Duodenal mucosa (tissue), 2 donors: ENCODE measurements around the gene SPTBN5.

ENCODE experiments used
- H3K27ac ChIP-seq: one replicate; pipeline ENCODE4 v1.7.0; 2013; ENCODE audit warnings: low read depth, low read length
- H3K27me3 ChIP-seq, 2 donors: one replicate each; pipeline ENCODE4 v1.7.0; 2013; ENCODE audit warnings: low read length in 2 of 2, control low read depth in 1 of 2; ENCODE audit not compliant: insufficient read depth in 2 of 2, control insufficient read depth in 1 of 2
- H3K36me3 ChIP-seq, 2 donors: one replicate each; pipeline ENCODE4 v1.7.0; 2013; ENCODE audit warnings: low read length in 2 of 2, control low read depth in 1 of 2; ENCODE audit not compliant: insufficient read depth in 2 of 2, control insufficient read depth in 1 of 2
- H3K4me1 ChIP-seq, 2 donors: one replicate each; pipeline ENCODE4 v1.7.0; 2013; ENCODE audit warnings: low read length in 2 of 2, control low read depth in 1 of 2; ENCODE audit not compliant: insufficient read depth in 2 of 2, control insufficient read depth in 1 of 2
- H3K4me3 ChIP-seq, 2 donors: one replicate each; pipeline ENCODE4 v1.7.0; 2013; ENCODE audit warnings: low read length in 2 of 2, low read depth in 1 of 2
- H3K9ac ChIP-seq, 2 donors: one replicate each; pipeline ENCODE4 v1.7.0; 2013; ENCODE audit warnings: low read length in 2 of 2, low read depth in 1 of 2
- H3K9me3 ChIP-seq, 2 donors: one replicate each; pipeline ENCODE4 v1.7.0; 2013; ENCODE audit warnings: low read length in 2 of 2, control low read depth in 1 of 2; ENCODE audit not compliant: control insufficient read depth in 1 of 2

SPTBN5 gene

DNA sequence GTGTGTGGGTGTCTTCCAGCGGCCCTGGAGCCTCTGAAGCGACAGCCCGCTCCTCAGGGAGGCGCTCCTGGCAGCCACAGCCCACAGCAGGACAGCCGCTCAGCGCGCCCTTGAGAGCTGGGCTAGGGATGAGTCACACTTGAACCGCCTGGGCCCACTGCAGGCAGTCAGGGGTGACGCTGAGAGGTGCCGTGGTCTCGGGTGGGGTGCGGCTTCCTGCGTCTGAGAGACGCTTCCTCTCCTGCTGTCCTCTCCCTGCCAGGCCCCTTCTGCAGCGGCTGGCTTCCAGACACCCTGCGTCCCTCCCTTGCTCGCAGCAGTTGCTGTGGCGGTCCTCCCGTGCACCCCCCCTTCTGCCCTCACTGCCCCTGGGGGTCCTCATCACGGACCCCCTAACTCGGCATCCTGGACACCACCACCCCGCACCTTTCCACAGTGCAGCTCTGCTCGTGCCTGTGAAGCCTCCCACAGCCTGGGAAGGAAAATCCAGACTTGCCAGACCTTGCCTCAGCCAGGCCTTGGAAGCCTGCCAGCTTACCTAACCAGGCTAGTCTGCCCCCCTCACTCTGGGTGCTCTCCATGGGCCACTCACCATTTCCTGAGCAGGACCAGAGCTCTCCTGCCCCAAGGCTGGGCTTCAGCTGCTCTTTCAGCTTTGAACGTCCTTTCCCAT lies 1.1 kb upstream of the SPTBN5 start:
- Histone ChIP-seq H3K4me3 (peak overlapping the region in 1 of 2 donors; percentile 43), H3K27me3 (no peaks in the 10 kb centered on the region), H3K4me1 (peaks cover 0 to 22% of the 10 kb centered on the region in 2 donors), H3K9ac (peak overlapping the region in 1 of 2 donors; percentile 11), H3K36me3 (no peaks in the 10 kb centered on the region), H3K27ac (no peak overlapping the region), H3K9me3 (no peaks in the 10 kb centered on the region)

DNA sequence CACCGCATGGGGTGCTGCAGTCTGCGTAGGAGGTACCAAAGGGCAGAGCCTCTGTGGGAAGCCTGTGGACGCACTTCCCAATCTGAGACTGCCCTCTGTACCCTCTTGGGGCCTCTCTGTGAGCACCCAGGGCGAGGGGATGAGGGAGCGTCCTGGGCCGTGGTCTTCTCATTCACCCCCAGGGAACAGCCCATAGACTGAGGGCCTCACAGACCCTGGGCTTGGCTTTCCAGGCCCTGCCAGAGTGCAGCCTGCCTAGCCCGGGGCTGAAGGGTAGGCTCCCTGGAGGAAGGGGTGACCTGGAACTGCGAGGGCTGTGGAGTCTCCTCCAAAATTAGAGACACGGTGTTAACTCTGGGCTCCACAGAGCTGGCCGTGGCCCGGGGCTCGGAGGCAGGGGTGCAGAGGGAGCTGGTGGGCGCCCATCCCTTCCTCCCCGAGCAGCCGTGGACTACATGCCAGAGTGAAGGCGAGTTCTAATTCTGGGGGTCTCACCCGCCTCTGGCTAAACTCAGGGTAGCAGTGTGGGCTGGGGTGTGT lies 468 bp upstream of the SPTBN5 start:
- H3K36me3 ChIP-seq, result no peaks in the 10 kb centered on the region
- peak overlapping the region in 1 of 2 donors; percentile 11 for H3K9ac ChIP-seq
- no peaks in the 10 kb centered on the region for H3K9me3 ChIP-seq
- peaks cover 0 to 22% of the 10 kb centered on the region in 2 donors for H3K4me1 ChIP-seq
- no peak overlapping the region for H3K27ac ChIP-seq
- H3K4me3 ChIP-seq, result peak overlapping the region; percentile 15 to 43
- H3K27me3 ChIP-seq, result no peaks in the 10 kb centered on the region

DNA sequence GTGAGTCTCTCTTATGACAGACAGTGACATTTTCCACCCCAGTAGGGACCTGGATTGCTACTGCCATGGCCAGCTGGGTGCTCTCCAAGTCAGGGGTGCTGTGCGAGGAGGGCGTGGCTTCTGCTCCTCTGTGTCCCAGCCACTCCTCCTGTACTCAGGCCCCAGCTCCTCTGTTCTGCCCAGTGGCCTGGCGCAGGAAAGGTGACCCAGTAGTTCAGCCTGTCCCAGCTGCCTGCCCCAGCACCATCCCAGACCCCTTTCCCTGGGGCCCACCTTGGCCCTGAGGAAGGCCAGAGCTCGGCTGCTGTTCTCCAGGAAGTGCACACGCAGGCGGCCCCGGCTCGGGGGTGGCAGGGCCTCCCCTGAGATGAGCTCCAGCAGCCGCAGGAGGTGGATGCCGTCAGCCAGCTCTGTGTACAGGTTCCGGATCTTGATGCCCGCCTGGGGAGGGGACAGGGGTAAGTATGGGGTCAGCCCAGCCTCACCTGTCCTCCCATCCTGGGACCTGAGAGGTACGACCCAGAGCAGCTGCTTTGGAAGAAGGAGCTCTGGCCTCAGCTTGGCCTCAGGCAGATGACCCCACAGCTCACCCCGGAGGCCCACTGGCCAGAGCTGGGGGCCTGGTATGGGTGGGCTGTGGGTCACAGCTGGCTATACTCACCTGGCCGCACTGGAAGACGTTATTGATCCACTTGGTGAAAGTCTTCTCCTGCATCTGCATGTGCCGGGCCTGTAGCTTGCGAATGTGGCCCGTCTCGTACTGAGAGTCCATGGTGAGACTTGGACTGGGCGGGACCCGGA lies 1.0 kb downstream of the SPTBN5 start:
- H3K9me3 ChIP-seq, result no peaks in the 10 kb centered on the region
- no peak overlapping the region for H3K4me3 ChIP-seq
- H3K36me3 ChIP-seq, result no peaks in the 10 kb centered on the region
- H3K27me3 ChIP-seq, result no peaks in the 10 kb centered on the region
- H3K27ac ChIP-seq, result no peak overlapping the region
- H3K4me1 ChIP-seq, result peaks cover 0 to 22% of the 10 kb centered on the region in 2 donors
- no peak overlapping the region for H3K9ac ChIP-seq

DNA sequence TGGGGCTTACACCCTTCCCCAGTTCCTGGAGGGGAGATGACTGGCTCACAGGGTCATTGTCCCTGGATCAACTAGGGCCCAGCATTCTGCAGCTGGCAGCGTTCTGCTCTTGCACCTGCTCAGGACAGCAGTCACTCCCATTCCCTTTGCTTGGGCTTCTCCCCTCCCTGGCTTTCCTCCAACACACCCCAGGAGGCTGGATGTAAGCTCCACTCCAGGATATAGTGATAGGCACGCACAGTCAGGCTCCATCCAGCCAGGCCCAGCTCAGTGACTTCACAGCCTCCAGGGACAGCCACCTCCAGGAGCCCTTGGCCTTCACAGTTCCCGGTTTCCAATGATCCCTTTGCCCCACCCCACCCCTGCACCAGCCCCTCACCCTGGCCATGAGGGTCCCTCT lies 1.9 kb downstream of the SPTBN5 start:
- Histone ChIP-seq H3K27me3 (no peaks in the 10 kb centered on the region), H3K4me1 (peaks cover 0 to 22% of the 10 kb centered on the region in 2 donors), H3K27ac (no peak overlapping the region), H3K4me3 (no peak overlapping the region), H3K36me3 (no peaks in the 10 kb centered on the region), H3K9me3 (no peaks in the 10 kb centered on the region), H3K9ac (no peak overlapping the region)

DNA sequence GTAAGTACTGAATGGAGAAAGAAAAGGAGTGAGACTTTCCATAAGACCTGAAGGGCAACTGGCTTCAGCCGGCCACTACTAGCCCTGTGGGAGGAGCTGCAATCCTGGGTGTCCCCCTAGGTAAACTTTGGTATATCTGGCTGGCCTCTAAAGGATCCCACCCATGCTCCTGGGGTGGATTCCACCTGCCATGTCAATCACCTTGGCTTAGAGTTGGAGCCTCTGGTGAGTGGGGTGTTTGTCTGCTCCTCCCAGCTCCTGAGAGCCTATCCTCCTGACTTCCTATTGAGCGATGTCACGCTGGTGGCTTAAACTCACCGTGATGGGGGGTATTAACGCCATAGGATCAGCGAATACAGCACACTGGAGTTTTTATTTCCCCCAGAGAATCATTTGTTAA lies 2.6 kb downstream of the SPTBN5 start:
- no peaks in the 10 kb centered on the region for H3K36me3 ChIP-seq
- no peaks in the 10 kb centered on the region for H3K27me3 ChIP-seq
- no peak overlapping the region for H3K9ac ChIP-seq
- H3K4me1 ChIP-seq, result peaks cover 0 to 22% of the 10 kb centered on the region in 2 donors
- no peaks in the 10 kb centered on the region for H3K9me3 ChIP-seq
- no peak overlapping the region for H3K27ac ChIP-seq
- no peak overlapping the region for H3K4me3 ChIP-seq

DNA sequence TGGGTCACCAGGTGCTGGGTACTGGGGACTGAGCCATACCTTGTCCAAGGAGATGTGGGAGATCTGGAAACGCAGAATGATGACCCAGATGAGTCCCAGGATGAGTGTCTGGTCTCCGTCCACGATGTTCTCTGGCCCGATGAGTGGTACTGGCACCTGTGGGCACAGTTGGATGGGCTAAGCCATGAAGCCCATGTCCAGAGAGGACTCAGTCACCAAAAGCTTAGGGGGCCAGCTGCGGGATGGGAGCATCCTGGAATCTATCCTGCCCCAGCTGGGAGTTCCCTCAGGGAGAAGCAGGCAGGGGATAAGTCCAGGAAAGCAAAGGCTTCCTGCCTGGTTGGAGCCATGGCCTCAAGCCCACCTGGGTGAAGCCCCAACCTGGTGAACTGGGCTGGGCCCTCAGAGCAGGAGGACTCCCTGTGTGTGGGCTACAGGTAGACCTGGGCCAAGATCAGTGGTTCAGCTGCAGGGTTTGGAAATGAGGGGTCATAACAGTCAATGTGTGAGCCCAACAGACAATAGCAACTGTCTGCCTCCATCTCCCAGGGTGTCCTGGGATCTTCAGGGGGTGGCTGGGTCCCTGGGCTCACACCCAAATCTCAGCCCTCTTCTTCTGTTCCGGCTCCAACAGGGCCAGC lies 3.7 kb downstream of the SPTBN5 start:
- Histone ChIP-seq H3K9ac (no peak overlapping the region), H3K4me3 (no peak overlapping the region), H3K36me3 (no peaks in the 10 kb centered on the region)

DNA sequence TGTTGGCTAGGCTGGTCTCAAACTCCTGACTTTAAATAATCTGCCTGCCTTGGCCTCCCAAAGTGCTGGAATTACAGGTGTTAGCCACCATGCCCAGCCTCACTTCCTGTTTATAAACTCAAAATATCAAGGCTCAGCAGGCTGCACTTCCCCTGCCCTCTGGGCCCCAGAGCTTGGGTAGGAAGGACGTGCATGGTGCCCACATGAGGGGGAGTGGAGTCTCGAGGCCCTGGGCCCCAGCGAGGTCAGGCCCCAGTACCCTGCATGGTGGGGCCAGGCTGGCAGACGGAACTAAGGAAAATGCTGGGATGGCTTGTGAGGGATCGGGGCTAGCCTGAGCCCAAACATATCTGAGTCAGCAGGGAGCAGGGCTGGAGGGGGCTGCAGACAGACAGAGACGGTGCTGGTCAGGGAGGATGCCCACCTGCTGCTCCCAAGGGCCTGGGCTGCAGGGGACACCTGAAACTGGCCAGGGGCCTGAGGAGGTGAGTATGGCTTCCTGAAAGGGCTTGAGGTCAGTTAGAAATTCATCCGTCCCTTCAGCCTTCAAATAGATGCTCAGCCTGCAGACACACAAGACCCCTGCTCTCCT lies 5.1 kb downstream of the SPTBN5 start:
- Histone ChIP-seq H3K36me3 (no peaks in the 10 kb centered on the region), H3K27ac (no peak overlapping the region), H3K4me3 (no peak overlapping the region), H3K4me1 (peaks cover 0 to 8% of the 10 kb centered on the region in 2 donors), H3K9ac (no peak overlapping the region), H3K9me3 (no peaks in the 10 kb centered on the region), H3K27me3 (no peaks in the 10 kb centered on the region)

More for the DNA sequence above, 3.7 kb downstream of the SPTBN5 start:
- Histone ChIP-seq H3K27me3 (no peaks in the 10 kb centered on the region), H3K4me1 (peaks cover 0 to 22% of the 10 kb centered on the region in 2 donors), H3K9me3 (no peaks in the 10 kb centered on the region), H3K27ac (no peak overlapping the region)

DNA sequence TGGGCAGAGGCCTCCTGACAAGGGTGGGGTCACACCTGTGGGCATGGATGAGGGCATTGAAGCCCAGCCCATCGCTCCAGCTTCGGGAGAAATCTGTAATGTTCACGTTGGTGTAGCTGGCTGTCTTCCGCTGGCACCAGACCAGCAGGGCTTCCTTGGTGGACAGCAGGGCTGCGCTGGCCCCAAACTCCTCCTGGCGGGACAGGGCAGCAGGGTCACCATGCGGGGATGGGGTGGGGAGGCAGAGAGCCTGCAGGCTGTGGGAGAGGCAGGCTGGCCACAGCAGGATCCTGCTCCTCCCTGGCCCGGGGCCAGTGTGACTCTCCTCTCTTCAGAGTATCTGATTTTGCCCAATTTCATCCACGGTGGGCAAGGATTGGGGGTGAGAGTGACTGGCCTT lies 6.0 kb downstream of the SPTBN5 start:
- H3K27me3 ChIP-seq, result no peaks in the 10 kb centered on the region
- H3K4me3 ChIP-seq, result no peak overlapping the region
- H3K9me3 ChIP-seq, result no peaks in the 10 kb centered on the region
- no peaks in the 10 kb centered on the region for H3K36me3 ChIP-seq
- peaks cover 0 to 2% of the 10 kb centered on the region in 2 donors for H3K4me1 ChIP-seq
- no peak overlapping the region for H3K27ac ChIP-seq
- no peak overlapping the region for H3K9ac ChIP-seq

DNA sequence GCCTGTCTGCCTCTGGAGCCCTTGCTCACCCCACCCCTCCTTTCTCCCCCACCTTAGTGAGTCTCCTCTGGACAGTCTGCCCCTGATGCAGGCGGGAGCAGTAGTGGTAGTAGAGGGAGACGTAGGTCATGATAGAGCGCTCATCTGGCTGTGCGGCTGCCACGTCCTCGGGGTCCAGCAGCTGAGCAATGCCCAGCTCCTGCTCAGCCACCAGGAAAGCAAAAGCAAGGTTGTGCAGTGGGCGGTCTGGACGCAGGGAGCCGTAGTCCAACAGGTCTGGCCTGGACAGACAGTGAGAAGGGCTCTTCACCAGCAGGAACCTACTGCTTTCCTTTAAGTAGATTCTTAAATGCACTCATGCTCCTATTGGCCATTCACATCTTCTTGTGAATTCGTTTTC lies 6.7 kb downstream of the SPTBN5 start:
- no peak overlapping the region for H3K9ac ChIP-seq
- no peaks in the 10 kb centered on the region for H3K4me1 ChIP-seq

More for the DNA sequence above, 6.7 kb downstream of the SPTBN5 start:
- no peak overlapping the region for H3K27ac ChIP-seq
- H3K4me3 ChIP-seq, result no peak overlapping the region
- H3K36me3 ChIP-seq, result no peaks in the 10 kb centered on the region
- no peaks in the 10 kb centered on the region for H3K9me3 ChIP-seq
- H3K27me3 ChIP-seq, result no peaks in the 10 kb centered on the region
